GM23338 (cell line): ENCODE measurements around the gene FBXO24. TPM values are rescaled to one million over a fixed set of nuclear protein-coding genes. Genes with fewer than 3 reads are reported as not detected.
"Not testable (repeated sequence)": the region's sequence is repeated elsewhere in the genome, so short reads cannot be mapped to it uniquely, and the experiment has no call there.

Source experiments
- ATAC-seq: fragments of 200-7000 bp; cut with Tn5 transposase; 3 replicates; pipeline ENCODE4 v1.9.1; 2020
- DNase-seq: peaks from one replicate; pipeline ENCODE4 v3.0.0-alpha.2; 2015; ENCODE audit warnings: low spot score
- H2AFZ ChIP-seq: fragments of 200-600 bp; sonication (generic); 2 replicates; pipeline ENCODE4 v1.8.0; 2016; ENCODE audit warnings: antibody characterized with exemption, mild to moderate bottlenecking, moderate library complexity
- H3F3A ChIP-seq: fragments of 200-600 bp; sonication (generic); replicated peaks from 2 replicates; pipeline ENCODE4 v1.8.0; 2017; ENCODE audit warnings: antibody characterized with exemption, mixed run types, low read depth
- H3K27ac ChIP-seq: fragments of 200-600 bp; sonication (generic); 2 replicates; pipeline ENCODE4 v1.6.1; 2016; ENCODE audit warnings: low read depth
- H3K27me3 ChIP-seq: fragments of 200-600 bp; sonication (generic); 2 replicates; pipeline ENCODE4 v1.8.0; 2016; ENCODE audit warnings: mild to moderate bottlenecking, mixed run types, moderate library complexity; ENCODE audit not compliant: insufficient read depth
- H3K36me3 ChIP-seq: fragments of 200-600 bp; sonication (generic); 2 replicates; pipeline ENCODE4 v1.8.0; 2016; ENCODE audit warnings: mild to moderate bottlenecking; ENCODE audit not compliant: insufficient read depth
- H3K4me1 ChIP-seq: fragments of 200-600 bp; sonication (generic); 2 replicates; pipeline ENCODE4 v1.8.0; 2016; ENCODE audit warnings: mild to moderate bottlenecking, moderate library complexity; ENCODE audit not compliant: insufficient read depth
- H3K4me2 ChIP-seq: fragments of 200-600 bp; sonication (generic); 2 replicates; pipeline ENCODE4 v1.7.1; 2017; ENCODE audit warnings: mixed run types
- H3K4me3 ChIP-seq: fragments of 200-600 bp; sonication (generic); 2 replicates; pipeline ENCODE4 v1.6.1; 2016; ENCODE audit warnings: mixed run types
- H3K79me2 ChIP-seq: fragments of 200-600 bp; sonication (generic); replicated peaks from 2 replicates; pipeline ENCODE4 v1.8.0; 2017; ENCODE audit warnings: mild to moderate bottlenecking; ENCODE audit not compliant: insufficient read depth
- H3K9me2 ChIP-seq: fragments of 200-600 bp; sonication (generic); 2 replicates; pipeline ENCODE4 v1.8.0; 2017; ENCODE audit not compliant: insufficient read depth
- H4K20me1 ChIP-seq: fragments of 200-600 bp; sonication (generic); replicated peaks from 2 replicates; pipeline ENCODE4 v1.8.0; 2017; ENCODE audit warnings: mild to moderate bottlenecking; ENCODE audit not compliant: insufficient read depth
- H3K27ac Mint-ChIP-seq: 2 replicates; pipeline ENCODE4 v1.8.0; 2020; ENCODE audit warnings: inconsistent platforms, mild to moderate bottlenecking, moderate library complexity, mixed read lengths
- H3K27me3 Mint-ChIP-seq: 3 replicates; pipeline ENCODE4 v1.8.0; 2022; ENCODE audit warnings: low read depth, mild to moderate bottlenecking, moderate library complexity, mixed read lengths, inconsistent platforms; ENCODE audit not compliant: insufficient read depth, poor library complexity
- H3K36me3 Mint-ChIP-seq: 3 replicates; pipeline ENCODE4 v1.8.0; 2021; ENCODE audit warnings: low read depth, mild to moderate bottlenecking, inconsistent platforms, moderate library complexity, mixed read lengths
- H3K4me1 Mint-ChIP-seq: 3 replicates; pipeline ENCODE4 v1.8.0; 2020; ENCODE audit warnings: mild to moderate bottlenecking, inconsistent platforms, mixed read lengths
- H3K4me3 Mint-ChIP-seq: 3 replicates; pipeline ENCODE4 v1.8.0; 2021; ENCODE audit warnings: moderate library complexity, mild to moderate bottlenecking, inconsistent platforms, mixed read lengths
- H3K9me3 Mint-ChIP-seq: 3 replicates; pipeline ENCODE4 v1.8.0; 2020; ENCODE audit warnings: moderate library complexity, mild to moderate bottlenecking, inconsistent platforms, mixed read lengths
- CREB1 ChIP-seq: fragments of 250-450 bp; sonication (Bioruptor Pico); IDR thresholded peaks from 2 replicates; pipeline ENCODE4 v1.5.0; 2020; ENCODE audit warnings: low read depth, mild to moderate bottlenecking, moderate library complexity
- ETS1 ChIP-seq: IDR thresholded peaks from 2 replicates; pipeline ENCODE4 v1.6.1; 2016; ENCODE audit warnings: antibody characterized with exemption
- EZH2 ChIP-seq: fragments of 200-600 bp; sonication (generic); IDR thresholded peaks from one replicate; pipeline ENCODE4 v1.8.0; 2017; ENCODE audit warnings: antibody characterized with exemption, mild to moderate bottlenecking, low read depth; ENCODE audit not compliant: unreplicated experiment
- NANOG ChIP-seq: IDR thresholded peaks from 2 replicates; pipeline ENCODE4 v1.6.1; 2016; ENCODE audit warnings: antibody characterized with exemption, borderline replicate concordance
- POLR2AphosphoS5 ChIP-seq: IDR thresholded peaks from 2 replicates; pipeline ENCODE4 v1.6.1; 2016; ENCODE audit warnings: antibody characterized with exemption, low read depth
- STAT1 ChIP-seq: IDR thresholded peaks from one replicate; pipeline ENCODE4 v1.6.1; 2016; ENCODE audit warnings: antibody characterized with exemption; ENCODE audit not compliant: unreplicated experiment
- ZNF331 ChIP-seq: fragments of 250-450 bp; sonication (Bioruptor Pico); IDR thresholded peaks from 2 replicates; pipeline ENCODE4 v1.5.0; 2020; ENCODE audit warnings: low read depth, mild to moderate bottlenecking, moderate library complexity
- polyA plus RNA-seq: library from polyadenylated mRNA; unstranded; fragments of >200 nt; fragmentation: Nextera tagmentation; extraction: Ambion mirVana; gene quantifications from 2 replicates; pipeline ENCODE4 v1.2.1, GENCODE V29; 2016
- total RNA-seq: library from RNA; depleted of rRNA; stranded (reverse); fragments of >200 nt; shearing (Covaris generic); gene quantifications from 2 replicates; pipeline ENCODE4 v1.2.3, GENCODE V29; 2014
- TF ChIP-seq, protein P1 (sequence below), 2 experiments: fragments of 200-600 bp in 1 of 2; sonication (generic) in 1 of 2; conservative IDR thresholded peaks; 2 replicates each; pipeline versions ENCODE4 v1.5.1 to v1.6.1; 2016 to 2017; ENCODE audit warnings: antibody characterized with exemption in 2 of 2, low read depth in 2 of 2, mild to moderate bottlenecking in 2 of 2, moderate library complexity in 1 of 2

The FBXO24 gene
- total and polyA plus RNA-seq, 2 experiments from 2014 or later, result 2.1 to 2.4 TPM

GRCh38 chr7:100563809-100564400, 22.2 kb upstream of the FBXO24 start:
- H3K9me3 Mint-ChIP-seq, result no peaks in the 10 kb centered on the region
- no peak for TF ChIP-seq EZH2
- no peak for TF ChIP-seq NANOG
- no peak for TF ChIP-seq CREB1
- no peak for TF ChIP-seq ETS1
- TF ChIP-seq, protein P1, sequence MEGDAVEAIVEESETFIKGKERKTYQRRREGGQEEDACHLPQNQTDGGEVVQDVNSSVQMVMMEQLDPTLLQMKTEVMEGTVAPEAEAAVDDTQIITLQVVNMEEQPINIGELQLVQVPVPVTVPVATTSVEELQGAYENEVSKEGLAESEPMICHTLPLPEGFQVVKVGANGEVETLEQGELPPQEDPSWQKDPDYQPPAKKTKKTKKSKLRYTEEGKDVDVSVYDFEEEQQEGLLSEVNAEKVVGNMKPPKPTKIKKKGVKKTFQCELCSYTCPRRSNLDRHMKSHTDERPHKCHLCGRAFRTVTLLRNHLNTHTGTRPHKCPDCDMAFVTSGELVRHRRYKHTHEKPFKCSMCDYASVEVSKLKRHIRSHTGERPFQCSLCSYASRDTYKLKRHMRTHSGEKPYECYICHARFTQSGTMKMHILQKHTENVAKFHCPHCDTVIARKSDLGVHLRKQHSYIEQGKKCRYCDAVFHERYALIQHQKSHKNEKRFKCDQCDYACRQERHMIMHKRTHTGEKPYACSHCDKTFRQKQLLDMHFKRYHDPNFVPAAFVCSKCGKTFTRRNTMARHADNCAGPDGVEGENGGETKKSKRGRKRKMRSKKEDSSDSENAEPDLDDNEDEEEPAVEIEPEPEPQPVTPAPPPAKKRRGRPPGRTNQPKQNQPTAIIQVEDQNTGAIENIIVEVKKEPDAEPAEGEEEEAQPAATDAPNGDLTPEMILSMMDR (conservative IDR thresholded peaks at IDR 0.05; ENCODE audit: low read depth in 2 of 2), result peak; percentile 93 to 94
- no peak overlapping the region for H3K4me3 ChIP-seq
- H2AFZ ChIP-seq, result no peak overlapping the region
- H3K27ac ChIP-seq, result no peak overlapping the region
- H3K4me1 Mint-ChIP-seq, result peaks cover 24% of the 10 kb centered on the region
- peaks cover 9% of the 10 kb centered on the region; the same call in 1 of the 2 replicates for H3K4me1 ChIP-seq
- no peaks in the 10 kb centered on the region for H3K79me2 ChIP-seq
- H3K27me3 Mint-ChIP-seq, result peaks cover 16% of the 10 kb centered on the region
- no peak overlapping the region for H3K27ac Mint-ChIP-seq
- H3K9me2 ChIP-seq, result no peaks in the 10 kb centered on the region
- no peaks in the 10 kb centered on the region for H3K36me3 ChIP-seq
- 0 out of 2 replicates have a peak, but pooled peaks cover 2% of the 10 kb centered on the region for H3K27me3 ChIP-seq
- 0 out of 2 replicates have a peak, but pooled peaks cover 5% of the 10 kb centered on the region for H3F3A ChIP-seq
- no peak overlapping the region; the same call in 2 of the 3 replicates for H3K4me3 Mint-ChIP-seq
- 0 out of 2 replicates have a peak, but pooled peaks cover 2% of the 10 kb centered on the region for H4K20me1 ChIP-seq
- DNase-seq (peak; percentile 96), ATAC-seq (peak; percentile 74)
- no peak overlapping the region for H3K4me2 ChIP-seq
- peaks cover 4% of the 10 kb centered on the region for H3K36me3 Mint-ChIP-seq

DNA sequence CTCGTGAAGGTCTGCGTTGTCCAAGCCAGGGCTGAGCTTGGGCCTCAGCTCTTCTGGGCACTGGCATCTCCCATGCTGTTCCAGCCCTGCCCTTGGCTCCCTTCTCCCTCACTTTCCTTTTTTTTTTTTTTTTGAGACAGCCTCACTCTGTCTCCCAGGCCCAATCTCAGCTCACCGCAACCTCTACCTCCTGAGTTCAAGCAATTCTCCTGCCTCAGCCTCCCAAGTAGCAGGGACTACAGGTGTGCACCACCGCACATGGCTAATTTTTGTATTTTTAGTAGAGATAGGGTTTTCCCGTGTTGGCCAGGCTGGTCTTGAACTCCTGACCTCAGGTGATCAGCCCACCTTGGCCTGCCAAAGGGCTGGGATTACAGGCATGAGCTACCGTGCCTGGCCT, 21.7 kb upstream of the FBXO24 start:
- H3K79me2 ChIP-seq, H3K27me3 ChIP-seq, H3K9me3 Mint-ChIP-seq, H3F3A ChIP-seq, H3K36me3 ChIP-seq, H3K27ac ChIP-seq, H4K20me1 ChIP-seq, H3K4me2 ChIP-seq, ATAC-seq, DNase-seq, H3K27ac Mint-ChIP-seq, H3K36me3 Mint-ChIP-seq, H3K4me3 Mint-ChIP-seq, H3K9me2 ChIP-seq, H2AFZ ChIP-seq, H3K4me3 ChIP-seq: not testable (repeated sequence)
- peaks cover 29% of the 10 kb centered on the region for H3K4me1 Mint-ChIP-seq
- peaks cover 21% of the 10 kb centered on the region for H3K27me3 Mint-ChIP-seq
- H3K4me1 ChIP-seq, result peaks cover 13% of the 10 kb centered on the region

- H3K4me2 ChIP-seq, result no peak overlapping the region
- no peak overlapping the region for H3K27ac ChIP-seq
- TF ChIP-seq POLR2AphosphoS5, result no peak
- no peak for TF ChIP-seq STAT1
- no peak for TF ChIP-seq ZNF331 (CRISPR knock-in tag)
- no peak for ATAC-seq
- peaks cover 25% of the 10 kb centered on the region for H3K27me3 Mint-ChIP-seq
- no peaks in the 10 kb centered on the region for H3K36me3 ChIP-seq
- peaks cover 4% of the 10 kb centered on the region for H3K36me3 Mint-ChIP-seq
- peaks cover 13% of the 10 kb centered on the region for H3K4me1 ChIP-seq
- no peak for DNase-seq
- H3K4me1 Mint-ChIP-seq, result peaks cover 29% of the 10 kb centered on the region
- H3K4me3 Mint-ChIP-seq, result no peak overlapping the region
- H3K27ac Mint-ChIP-seq, result no peak overlapping the region
- no peaks in the 10 kb centered on the region for H3K9me3 Mint-ChIP-seq
- H3K79me2 ChIP-seq, result no peaks in the 10 kb centered on the region
- H2AFZ ChIP-seq, result no peak overlapping the region
- H3K27me3 ChIP-seq, result 0 out of 2 replicates have a peak, but pooled peaks cover 5% of the 10 kb centered on the region
- H3F3A ChIP-seq, result 0 out of 2 replicates have a peak, but pooled peaks cover 11% of the 10 kb centered on the region
- no peaks in the 10 kb centered on the region for H4K20me1 ChIP-seq
- no peaks in the 10 kb centered on the region for H3K9me2 ChIP-seq
- no peak overlapping the region for H3K4me3 ChIP-seq
Observed at GRCh38 chr7:100565133-100565571, 21.0 kb upstream of the FBXO24 start.
